Subcutaneous abdominal adipose tissue (tissue), 5 donors: Measurements from ENCODE around the gene PDHX.
A peak's percentile ranks its signal among the peaks of the same experiment; 100 is the strongest.

ENCODE experiments used
- H3K27ac ChIP-seq: one replicate; pipeline ENCODE4 v1.7.0; 2013; ENCODE audit warnings: low read depth, mild to moderate bottlenecking, inconsistent platforms, low read length, moderate library complexity
- H3K27me3 ChIP-seq, 5 donors: one replicate each; pipeline ENCODE4 v1.7.0; 2013; ENCODE audit warnings: low read length in 5 of 5, inconsistent platforms in 1 of 5; ENCODE audit not compliant: control insufficient read depth in 5 of 5, insufficient read depth in 4 of 5
- H3K36me3 ChIP-seq, 5 donors: one replicate each; pipeline ENCODE4 v1.7.0; 2013; ENCODE audit warnings: low read length in 5 of 5; ENCODE audit not compliant: control insufficient read depth in 5 of 5, insufficient read depth in 5 of 5
- H3K4me1 ChIP-seq, 5 donors: one replicate each; pipeline ENCODE4 v1.7.0; 2013; ENCODE audit warnings: low read length in 5 of 5, mild to moderate bottlenecking in 3 of 5, moderate library complexity in 1 of 5; ENCODE audit not compliant: control insufficient read depth in 5 of 5, insufficient read depth in 5 of 5
- H3K4me3 ChIP-seq, 5 donors: one replicate each; pipeline ENCODE4 v1.7.0; 2013; ENCODE audit warnings: low read length in 5 of 5, low read depth in 1 of 5
- H3K9ac ChIP-seq, 5 donors: one replicate each; pipeline ENCODE4 v1.7.0; 2013; ENCODE audit warnings: low read length in 5 of 5, mild to moderate bottlenecking in 4 of 5, moderate library complexity in 3 of 5
- H3K9me3 ChIP-seq, 5 donors: one replicate each; pipeline ENCODE4 v1.7.0; 2013; ENCODE audit warnings: low read length in 5 of 5; ENCODE audit not compliant: control insufficient read depth in 5 of 5
- donor health status: healthy.
- donor health status: healthy.
- donor health status: healthy.
- donor health status: healthy.
- donor health status: healthy.

The PDHX gene

GRCh38 chr11:34916015-34916842, at the start of gene PDHX, which contains the start of gene APIP:
TSS of gene PDHX (plus strand) at chr11:34916618. CDS start at chr11:34916656, 38 bp downstream.
TSS of gene APIP (minus strand) at chr11:34916379. CDS start at chr11:34916284, 95 bp downstream.
- Histone ChIP-seq H3K9me3 (no peaks in the 10 kb centered on the region), H3K4me1 (peaks cover 2 to 76% (median 48%) of the 10 kb centered on the region in 5 donors), H3K9ac (peak within 1 kb of the TSS; percentile 94 to 99 (median 97)), H3K27ac (peak within 1 kb of the TSS; percentile 96), H3K36me3 (peaks cover 0 to 12% (median 0%) of the 10 kb centered on the region in 5 donors), H3K4me3 (peak within 1 kb of the TSS; percentile 89 to 99 (median 91)), H3K27me3 (no peaks in the 10 kb centered on the region)

DNA sequence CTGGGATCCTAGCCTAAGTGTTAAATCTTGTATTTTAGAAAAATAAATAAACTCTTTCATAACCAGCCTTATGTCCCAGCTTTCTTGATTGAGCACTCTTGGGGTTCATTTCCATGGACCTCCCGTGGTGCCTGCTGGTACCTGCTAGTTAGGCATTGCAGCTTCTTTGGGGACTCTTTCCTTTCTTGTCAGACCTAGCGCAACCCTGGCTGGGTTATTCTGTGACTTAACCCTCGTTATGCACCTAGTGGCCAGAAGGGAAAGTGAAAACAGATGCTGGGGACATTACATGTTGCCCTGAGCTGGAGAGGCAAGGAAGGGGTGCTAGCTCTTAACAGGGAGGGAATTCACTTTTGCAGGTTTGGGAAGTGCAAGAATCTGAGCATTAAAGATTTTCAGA, 47.0 kb upstream of the PDHX start:
- peaks cover 0 to 17% (median 8%) of the 10 kb centered on the region in 5 donors for H3K4me1 ChIP-seq
- H3K9ac ChIP-seq: no peak overlapping the region
- no peaks in the 10 kb centered on the region for H3K9me3 ChIP-seq
- no peak overlapping the region for H3K27ac ChIP-seq
- H3K36me3 ChIP-seq: peaks cover 0 to 3% (median 0%) of the 10 kb centered on the region in 5 donors
- H3K27me3 ChIP-seq: no peaks in the 10 kb centered on the region
- no peak overlapping the region for H3K4me3 ChIP-seq

DNA sequence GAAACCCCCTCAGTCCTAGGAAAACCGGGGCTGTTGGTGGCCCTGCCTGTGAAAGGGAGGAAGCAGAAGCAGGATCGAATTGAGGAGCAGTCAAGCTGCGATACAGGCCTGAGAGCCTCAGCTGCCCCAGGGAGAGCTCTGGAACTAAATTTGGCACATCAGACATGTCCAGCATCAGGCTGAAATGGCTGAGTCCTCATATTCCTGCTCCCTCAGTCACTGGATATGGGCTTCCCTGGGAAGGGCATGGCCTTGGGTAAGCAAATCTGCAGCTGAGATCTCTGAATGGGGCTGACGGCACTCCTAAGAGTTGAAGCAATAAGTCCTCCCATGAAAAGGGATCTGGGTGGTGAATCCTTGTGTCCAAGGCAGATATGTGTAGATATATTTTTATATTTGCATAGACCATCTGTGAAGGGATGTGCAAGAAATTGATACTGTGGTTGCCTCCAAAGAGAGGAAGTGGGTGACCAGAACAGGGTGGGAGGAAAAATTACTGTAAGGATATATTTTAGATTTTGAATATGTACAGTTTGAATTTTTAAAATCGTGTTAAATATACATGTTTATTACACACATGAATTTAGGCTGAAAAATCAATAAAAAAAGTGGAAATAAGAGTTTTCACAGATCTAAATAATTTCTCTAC, 45.7 kb upstream of the PDHX start:
- Histone ChIP-seq H3K9ac (no peak overlapping the region), H3K4me3 (no peak overlapping the region), H3K27ac (no peak overlapping the region), H3K9me3 (peaks cover 0 to 6% (median 3%) of the 10 kb centered on the region in 5 donors), H3K4me1 (peaks cover 0 to 17% (median 6%) of the 10 kb centered on the region in 5 donors), H3K27me3 (no peaks in the 10 kb centered on the region), H3K36me3 (peaks cover 0 to 8% (median 0%) of the 10 kb centered on the region in 5 donors)

GRCh38 chr11:34874202-34874601, 42.2 kb upstream of the PDHX start:
- no peak overlapping the region for H3K9ac ChIP-seq
- peaks cover 0 to 6% (median 3%) of the 10 kb centered on the region in 5 donors for H3K9me3 ChIP-seq
- H3K4me1 ChIP-seq: peaks cover 0 to 6% (median 0%) of the 10 kb centered on the region in 5 donors
- peaks cover 0 to 8% (median 2%) of the 10 kb centered on the region in 5 donors for H3K36me3 ChIP-seq
- H3K27ac ChIP-seq: no peak overlapping the region
- H3K4me3 ChIP-seq: no peak overlapping the region
- no peaks in the 10 kb centered on the region for H3K27me3 ChIP-seq

DNA sequence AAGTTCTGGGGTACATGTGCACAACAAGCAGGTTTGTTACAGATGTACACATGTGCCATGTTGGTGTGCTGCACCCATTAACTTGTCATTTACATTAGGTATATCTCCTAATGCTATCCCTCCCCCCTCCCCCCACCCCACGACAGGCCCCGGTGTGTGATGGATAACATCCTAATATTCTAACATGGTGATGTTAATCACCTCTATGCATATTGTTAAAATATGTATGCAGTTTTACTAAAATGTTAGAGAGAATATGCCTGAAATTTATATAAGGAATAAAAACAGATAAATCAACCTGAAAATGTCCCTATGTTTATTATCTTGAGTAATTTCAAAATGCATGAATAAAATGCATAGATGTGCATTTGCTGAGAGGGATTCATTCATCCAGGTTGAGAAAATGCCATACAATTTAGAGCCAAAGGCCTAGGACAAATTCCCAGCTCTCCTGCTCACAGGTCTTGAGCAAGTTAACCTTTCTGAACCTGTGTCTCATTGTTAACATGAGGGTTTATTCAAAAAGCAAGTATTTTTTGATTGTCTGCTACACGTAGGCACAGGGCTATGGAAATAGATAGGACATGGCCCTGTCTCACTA, 38.9 kb upstream of the PDHX start:
- H3K4me3 ChIP-seq: no peak overlapping the region
- H3K9ac ChIP-seq: no peak overlapping the region
- peaks cover 0 to 6% (median 0%) of the 10 kb centered on the region in 5 donors for H3K4me1 ChIP-seq
- peaks cover 3 to 19% (median 8%) of the 10 kb centered on the region in 5 donors for H3K36me3 ChIP-seq
- peaks cover 0 to 6% (median 3%) of the 10 kb centered on the region in 5 donors for H3K9me3 ChIP-seq
- no peaks in the 10 kb centered on the region for H3K27me3 ChIP-seq
- H3K27ac ChIP-seq: no peak overlapping the region

DNA sequence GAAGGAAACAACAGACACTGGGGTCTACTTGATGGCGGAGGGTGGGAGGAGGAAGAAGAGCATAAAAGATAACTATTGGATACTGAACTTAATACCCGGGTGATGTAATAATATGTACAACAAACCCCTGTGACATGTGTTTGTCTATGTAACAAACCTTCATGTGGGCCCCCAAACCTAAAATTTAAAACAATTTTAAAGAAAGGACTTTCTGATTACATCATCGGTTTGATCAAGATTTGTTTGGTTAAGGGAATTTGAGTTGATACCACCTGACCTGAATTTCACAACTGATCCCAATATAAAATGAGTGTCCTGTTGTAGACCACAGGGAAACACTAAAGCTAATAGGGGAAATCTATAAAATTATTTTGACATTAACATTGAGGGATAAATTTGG, 34.5 kb upstream of the PDHX start:
- Histone ChIP-seq H3K27me3 (no peaks in the 10 kb centered on the region), H3K4me3 (no peak overlapping the region)

GRCh38 chr11:34886609-34887008, 29.8 kb upstream of the PDHX start:
- H3K9me3 ChIP-seq: no peaks in the 10 kb centered on the region
- no peak overlapping the region for H3K4me3 ChIP-seq
- peaks cover 0 to 10% (median 0%) of the 10 kb centered on the region in 5 donors for H3K4me1 ChIP-seq
- no peak overlapping the region for H3K9ac ChIP-seq
- no peaks in the 10 kb centered on the region for H3K27me3 ChIP-seq
- no peak overlapping the region for H3K27ac ChIP-seq
- peaks cover 5 to 28% (median 16%) of the 10 kb centered on the region in 5 donors for H3K36me3 ChIP-seq

More for the DNA sequence above, 34.5 kb upstream of the PDHX start:
- H3K9me3 ChIP-seq: no peaks in the 10 kb centered on the region
- H3K4me1 ChIP-seq: no peaks in the 10 kb centered on the region
- H3K27ac ChIP-seq: no peak overlapping the region
- H3K9ac ChIP-seq: no peak overlapping the region
- peaks cover 8 to 24% (median 16%) of the 10 kb centered on the region in 5 donors for H3K36me3 ChIP-seq

DNA sequence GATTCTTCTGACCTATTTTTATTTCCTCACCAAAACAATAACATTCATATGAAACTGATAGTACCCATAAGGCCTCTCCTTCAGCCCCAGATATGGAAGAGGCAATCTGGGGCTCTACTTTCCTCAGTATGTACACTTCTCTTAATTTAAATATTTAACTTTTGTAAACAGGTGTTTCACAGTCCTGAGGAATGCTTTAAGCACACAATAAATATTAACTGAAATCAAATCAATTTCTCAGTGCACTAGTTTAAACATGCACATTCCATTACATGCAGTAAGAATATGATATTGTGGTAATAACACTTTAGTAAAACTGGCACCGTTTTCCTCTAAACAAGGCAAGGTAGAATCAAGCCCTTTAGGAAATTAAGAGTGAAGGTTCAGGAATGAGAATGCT, 29.2 kb upstream of the PDHX start:
- Histone ChIP-seq H3K27me3 (no peaks in the 10 kb centered on the region), H3K4me1 (peaks cover 0 to 10% (median 0%) of the 10 kb centered on the region in 5 donors), H3K36me3 (peaks cover 5 to 28% (median 12%) of the 10 kb centered on the region in 5 donors), H3K9ac (no peak overlapping the region), H3K4me3 (no peak overlapping the region), H3K27ac (no peak overlapping the region), H3K9me3 (no peaks in the 10 kb centered on the region)

DNA sequence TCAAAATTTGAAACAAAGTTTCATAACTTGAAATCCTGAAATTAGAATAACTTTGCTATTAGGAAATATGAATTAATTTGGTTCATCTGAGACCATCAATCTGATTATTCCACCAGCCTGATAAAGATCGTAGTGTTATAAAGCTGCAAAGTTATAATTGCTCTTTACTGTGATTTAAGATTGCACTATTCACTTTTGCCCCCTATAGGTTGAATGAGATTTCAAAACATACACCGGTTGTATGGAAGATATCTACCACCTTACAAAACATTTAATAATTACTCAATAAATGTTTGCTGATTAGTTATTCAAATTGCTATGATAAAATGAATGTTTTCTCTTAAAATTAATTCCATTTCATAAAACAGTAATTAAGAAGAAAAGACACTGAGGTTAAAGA, 26.3 kb upstream of the PDHX start:
- no peak overlapping the region for H3K9ac ChIP-seq
- no peaks in the 10 kb centered on the region for H3K9me3 ChIP-seq
- H3K4me1 ChIP-seq: peaks cover 0 to 11% (median 0%) of the 10 kb centered on the region in 5 donors
- H3K27me3 ChIP-seq: no peaks in the 10 kb centered on the region
- H3K36me3 ChIP-seq: peaks cover 4 to 19% (median 8%) of the 10 kb centered on the region in 5 donors
- H3K4me3 ChIP-seq: no peak overlapping the region
- no peak overlapping the region for H3K27ac ChIP-seq
